ENCODE data around the gene TDO2.
"Not testable (repeated sequence)": the region's sequence is repeated elsewhere in the genome, so short reads cannot be mapped to it uniquely, and the experiment has no call there.

The TDO2 gene

DNA sequence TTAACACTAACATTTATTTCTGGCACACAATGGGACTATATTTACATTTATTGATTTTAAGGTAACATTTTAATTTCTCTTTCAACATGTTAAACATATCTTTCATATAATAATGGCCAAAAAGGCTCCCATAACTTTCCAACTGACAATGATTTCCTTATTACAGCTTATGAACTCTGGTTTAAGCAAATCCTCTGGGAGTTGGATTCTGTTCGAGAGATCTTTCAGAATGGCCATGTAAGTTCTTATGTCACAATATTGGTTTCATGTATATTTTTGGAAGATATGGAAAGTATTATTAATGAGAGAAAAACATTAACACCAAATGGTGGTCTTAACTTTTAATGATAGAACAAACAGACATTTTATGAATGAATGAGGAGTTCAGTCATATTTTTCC is 4.1 kb downstream of the TDO2 start:
- no peak for DNase-seq (ENCODE audit: low read depth)

GRCh38 chr4:155908187-155909139 is 5.0 kb downstream of the TDO2 start:
- DNase-seq (ENCODE audit: low read depth) = no peak

DNA sequence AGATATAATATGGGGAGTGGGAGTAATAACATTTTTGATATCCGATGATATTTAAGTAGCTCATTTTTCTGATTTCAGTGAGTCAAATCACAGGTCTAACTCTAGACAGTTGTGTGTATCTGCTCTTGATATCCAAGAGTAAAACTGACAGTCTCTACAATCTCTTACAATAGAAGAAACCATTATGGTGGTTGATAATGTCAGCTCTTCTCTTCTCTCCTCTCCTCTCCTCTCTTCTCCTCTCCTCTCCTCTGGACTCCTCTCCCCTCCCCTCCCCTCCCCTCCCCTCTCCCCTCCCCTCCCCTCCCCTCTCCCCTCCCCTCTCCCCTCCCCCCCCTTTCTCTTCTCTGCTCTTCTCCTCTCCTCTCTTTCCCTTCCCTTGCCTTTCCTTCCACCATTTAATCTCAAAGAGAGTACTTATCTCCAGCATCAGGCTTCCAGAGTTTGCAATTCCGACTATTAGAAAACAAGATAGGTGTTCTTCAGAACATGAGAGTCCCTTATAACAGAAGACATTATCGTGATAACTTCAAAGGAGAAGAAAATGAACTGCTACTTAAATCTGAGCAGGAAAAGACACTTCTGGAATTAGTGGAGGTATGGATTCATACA is 6.2 kb downstream of the TDO2 start:
- DNase-seq (ENCODE audit: low read depth) = no peak

DNA sequence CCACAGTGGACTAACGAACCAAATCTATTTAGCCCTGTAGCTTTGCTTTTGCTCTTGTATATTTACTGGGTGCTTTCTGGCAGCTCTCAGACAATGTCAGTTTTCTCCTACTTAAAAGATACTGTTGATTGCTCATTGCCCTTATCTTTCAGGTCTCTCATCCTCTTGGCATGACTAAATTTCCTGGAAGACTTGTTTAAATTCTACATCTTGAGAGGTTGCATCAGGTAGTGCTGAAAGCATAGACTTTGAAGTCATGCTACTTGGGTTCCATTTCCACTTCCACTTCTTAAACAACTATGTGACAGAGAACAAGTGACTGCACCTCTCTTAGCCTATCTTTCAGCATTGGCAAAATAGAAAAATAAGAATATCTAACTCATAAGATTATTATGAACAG is 8.4 kb downstream of the TDO2 start:
- no peak for DNase-seq (ENCODE audit: low read depth)

DNA sequence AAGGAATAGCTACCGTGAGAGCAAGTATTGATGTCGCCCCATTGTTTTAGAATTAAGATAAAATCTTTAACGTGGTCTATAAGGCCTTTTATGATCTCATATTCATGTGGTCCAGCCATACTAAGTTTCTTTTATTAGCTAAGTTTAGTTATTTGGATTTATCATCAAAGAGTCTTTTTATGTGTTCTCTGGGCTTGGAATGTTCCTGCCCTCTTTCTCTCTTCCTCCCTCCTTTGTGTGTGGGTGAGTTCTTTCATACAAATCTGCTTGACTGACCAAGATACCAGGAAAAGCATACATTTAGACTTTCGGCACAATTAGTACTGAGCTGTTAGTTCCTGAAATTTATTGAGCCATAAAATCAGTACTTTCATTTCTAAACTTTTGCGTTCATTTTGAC is 11.3 kb downstream of the TDO2 start:
- DNase-seq (ENCODE audit: low read depth) = no peak

DNA sequence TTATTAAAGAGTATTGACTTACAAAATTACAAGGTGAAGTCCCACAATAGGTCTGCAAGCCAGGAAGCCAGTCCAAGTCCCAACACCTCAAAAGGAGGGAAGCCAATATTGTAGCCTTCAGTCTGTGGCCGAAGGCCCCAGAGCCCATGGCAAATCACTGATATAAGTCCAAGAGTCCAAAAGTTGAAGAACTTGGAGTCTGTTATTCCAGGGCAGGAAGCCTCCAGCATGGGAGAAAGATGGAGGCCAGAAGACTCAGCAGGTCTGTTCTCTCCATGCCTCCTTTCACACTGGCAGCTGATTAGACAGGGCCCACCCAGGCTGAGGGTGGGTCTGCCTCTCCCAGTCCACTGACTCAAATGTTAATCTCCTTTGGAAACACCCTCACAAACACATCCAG is 18.1 kb downstream of the TDO2 start:
- DNase-seq (ENCODE audit: low read depth) = no peak

DNA sequence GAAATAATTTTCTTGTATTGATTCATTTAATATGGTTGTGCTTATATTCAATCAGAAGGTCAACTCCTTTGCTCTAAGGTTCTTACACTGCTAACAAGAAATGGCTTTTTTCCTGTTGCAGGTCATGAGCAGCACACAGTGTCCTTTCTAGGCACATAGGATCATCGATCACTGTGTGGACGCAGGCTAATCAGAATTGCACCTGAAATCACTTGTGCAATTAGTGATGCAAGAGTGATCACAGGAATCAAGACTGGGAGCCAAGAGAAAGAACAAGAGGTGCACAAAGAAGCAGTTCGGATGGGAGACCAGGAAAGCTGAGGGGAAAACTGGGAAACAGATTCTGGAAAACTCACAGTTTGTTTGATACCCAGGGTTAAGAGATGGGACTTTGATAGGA is 21.1 kb downstream of the TDO2 start:
- DNase-seq (ENCODE audit: low read depth) = no peak

- DNase-seq (ENCODE audit: low read depth) = no peak
These were observed 26.3 kb downstream of the TDO2 start for GRCh38 chr4:155929833-155930232.

DNA sequence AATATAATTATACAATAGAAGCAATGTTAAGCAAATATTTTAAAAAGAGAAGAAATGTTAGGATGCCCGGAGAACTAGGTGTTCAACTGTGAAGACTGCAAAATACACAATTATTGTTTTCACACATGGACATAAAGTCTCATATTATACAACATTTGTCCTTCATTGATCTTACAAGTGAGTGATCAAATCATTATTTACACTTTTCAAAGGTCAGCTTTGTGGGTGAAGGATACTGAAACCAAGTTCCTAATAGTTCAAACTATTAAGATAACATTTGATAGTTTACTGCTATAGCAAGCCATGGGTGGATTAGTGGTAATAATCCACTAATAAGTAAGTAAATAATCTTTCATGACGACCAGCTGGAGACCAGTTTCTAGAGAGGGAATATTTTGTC is 26.8 kb downstream of the TDO2 start:
- no peak for DNase-seq (ENCODE audit: low read depth)

DNA sequence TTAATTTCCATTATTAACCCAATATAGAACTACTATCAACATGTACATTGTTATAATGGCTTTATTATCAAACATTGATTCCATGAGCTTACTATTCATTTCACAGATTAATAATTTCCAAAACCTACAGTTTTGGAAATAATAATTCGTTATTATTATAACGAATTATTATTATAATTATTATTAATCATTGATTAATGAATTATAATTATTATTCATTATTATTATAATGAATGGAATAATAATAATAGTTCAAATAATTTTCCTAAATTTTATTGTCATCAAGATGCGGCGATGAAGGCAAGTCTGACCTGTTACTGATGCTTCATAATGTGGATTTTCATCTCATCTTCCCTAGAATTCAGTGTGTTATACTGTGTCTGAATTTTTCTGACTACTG is 28.1 kb downstream of the TDO2 start:
- no peak for DNase-seq (ENCODE audit: low read depth)

- DNase-seq (ENCODE audit: low read depth) = not testable (repeated sequence)
These were observed 31.1 kb downstream of the TDO2 start for GRCh38 chr4:155934634-155935033.

GRCh38 chr4:155935389-155935986 is 32.0 kb downstream of the TDO2 start:
- no peak for DNase-seq (ENCODE audit: low read depth)

GRCh38 chr4:155941085-155941790 is 37.7 kb downstream of the TDO2 start:
- DNase-seq (ENCODE audit: low read depth) = no peak

GRCh38 chr4:155941820-155942219 is 38.3 kb downstream of the TDO2 start:
- DNase-seq (ENCODE audit: low read depth) = no peak

- no peak for DNase-seq (ENCODE audit: low read depth)
These were observed 40.3 kb downstream of the TDO2 start for GRCh38 chr4:155943605-155944291.

- DNase-seq (ENCODE audit: low read depth) = no peak
These were observed 41.0 kb downstream of the TDO2 start for GRCh38 chr4:155944516-155944915.

GRCh38 chr4:155946486-155946885 is 43.0 kb downstream of the TDO2 start:
- DNase-seq (ENCODE audit: low read depth) = no peak

GRCh38 chr4:155948541-155948940 is 45.0 kb downstream of the TDO2 start:
- no peak for DNase-seq (ENCODE audit: low read depth)

GRCh38 chr4:155950461-155950860 is 47.0 kb downstream of the TDO2 start:
- DNase-seq (ENCODE audit: low read depth) = no peak

GRCh38 chr4:155952501-155952901 is 49.0 kb downstream of the TDO2 start:
- DNase-seq (ENCODE audit: low read depth) = no peak

- DNase-seq (ENCODE audit: low read depth) = peak; percentile 39
These were observed 49.9 kb downstream of the TDO2 start, which contains the start of gene CTSO for GRCh38 chr4:155953151-155954117. TSS of gene CTSO (minus strand) at chr4:155953866. CDS start at chr4:155953847, 19 bp downstream.

Data from stimulated activated CD8-positive, alpha-beta memory T cell treated with anti-CD3 and anti-CD28 coated beads, Interleukin-15, amount 100 ng/mL, for 1 hour (primary cell).